Head of caudate nucleus (tissue), 42 donors: ENCODE measurements around the gene SAA2.
"Not testable (repeated sequence)": the region's sequence is repeated elsewhere in the genome, so short reads cannot be mapped to it uniquely, and the experiment has no call there.

Source experiments
- DNase-seq, 42 donors: peaks; one replicate each; pipeline versions ENCODE4 v3.0.0 to v3.0.0-alpha.2; 2020 to 2021; ENCODE audit warnings: mixed read lengths in 7 of 42
- intact Hi-C: fragments of 100-400 bp; cut with DNase I; formaldehyde crosslinking; loops from one replicate; pipeline ENCODE4 v1.15.0; 2022

The SAA2 gene

DNA sequence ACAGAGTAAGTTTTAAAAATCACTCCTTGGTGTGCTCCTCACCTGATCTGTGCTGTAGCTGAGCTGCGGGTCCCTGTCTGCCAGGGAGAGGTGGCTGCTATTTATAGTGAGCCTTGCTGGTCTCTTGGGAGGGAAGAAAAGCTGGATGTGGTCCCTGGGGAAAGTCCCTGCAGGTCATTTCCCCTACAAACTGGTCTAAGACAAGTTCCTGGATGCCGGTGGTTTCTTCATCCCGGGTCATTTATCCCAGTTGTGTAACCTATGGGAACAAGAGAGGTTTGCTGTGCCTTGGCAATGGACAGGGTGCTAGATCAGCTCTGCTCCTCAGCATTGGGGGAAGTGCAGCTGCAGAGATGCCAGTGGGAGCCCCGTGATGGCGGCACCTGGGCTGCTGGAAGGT, at the start of gene SAA2:
Gene SAA2, minus strand, starts transcription at position 108 of the 400 bp plus-strand sequence. CDS start 657 bp downstream, outside the sequence.
- no peak for DNase-seq
- intact Hi-C loops: no loop called here

DNA sequence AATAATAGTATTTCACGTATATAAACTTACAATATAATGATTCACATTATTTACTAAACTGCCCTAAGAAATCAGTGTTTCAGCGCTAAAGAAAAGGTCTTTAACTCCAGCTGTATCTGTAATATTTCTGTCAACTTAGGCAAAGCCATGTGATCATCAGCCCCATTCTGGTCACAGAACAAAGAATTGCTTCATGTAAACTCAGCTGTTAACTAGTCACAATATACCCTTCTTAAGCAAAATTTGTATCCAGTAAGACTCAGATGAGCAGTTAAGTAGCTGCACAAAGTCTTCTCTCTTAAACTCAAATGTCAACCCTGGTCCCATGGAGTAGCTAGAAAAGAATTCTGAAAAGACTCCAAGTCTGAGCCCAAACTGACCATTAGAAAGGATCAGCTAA, 46.8 kb upstream of the SAA2 start:
- intact Hi-C loops: no loop called here
- peak in 2 of 42 donors; percentile 8 to 17 for DNase-seq

DNA sequence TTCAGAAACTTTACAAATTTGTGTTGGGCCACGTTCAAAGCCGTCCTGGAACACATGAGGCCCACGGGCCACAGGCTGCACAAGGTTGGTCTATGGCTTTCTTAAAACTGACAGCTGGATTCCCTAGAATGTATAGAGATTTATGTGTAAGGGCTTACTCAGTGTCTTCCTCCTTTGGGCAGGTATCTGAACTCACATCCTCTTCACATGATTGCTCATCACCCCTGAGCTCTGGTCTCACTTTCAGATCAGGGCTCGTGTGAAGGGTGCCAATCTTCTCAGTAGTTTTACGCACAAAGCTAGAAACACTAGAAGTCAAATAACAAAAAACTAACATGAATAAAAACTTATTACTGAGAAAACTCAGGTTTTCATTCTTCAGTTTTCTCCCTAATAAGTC, 46.4 kb upstream of the SAA2 start:
- DNase-seq: no peak
- intact Hi-C loops: no loop called here

DNA sequence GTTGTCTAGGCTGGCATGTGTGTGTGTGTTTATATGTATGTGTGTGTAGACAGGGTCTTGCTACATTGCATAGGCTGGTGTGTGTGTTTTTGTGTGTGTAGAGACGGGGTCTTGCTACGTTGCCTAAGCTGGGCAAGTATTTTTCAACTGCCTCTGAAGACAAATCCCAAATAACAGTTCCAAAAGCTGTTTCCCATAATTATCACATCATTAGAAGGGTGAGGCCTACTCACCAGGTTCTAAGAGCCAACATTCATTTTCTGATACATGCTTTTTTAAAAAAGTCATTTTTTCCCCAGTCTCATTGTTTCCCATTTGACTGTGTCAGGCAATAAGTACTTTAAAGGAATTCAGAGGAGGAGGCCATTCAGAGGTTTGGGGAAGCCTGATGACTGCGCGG, 40.4 kb upstream of the SAA2 start:
- intact Hi-C loops: no loop called here
- DNase-seq: no peak

DNA sequence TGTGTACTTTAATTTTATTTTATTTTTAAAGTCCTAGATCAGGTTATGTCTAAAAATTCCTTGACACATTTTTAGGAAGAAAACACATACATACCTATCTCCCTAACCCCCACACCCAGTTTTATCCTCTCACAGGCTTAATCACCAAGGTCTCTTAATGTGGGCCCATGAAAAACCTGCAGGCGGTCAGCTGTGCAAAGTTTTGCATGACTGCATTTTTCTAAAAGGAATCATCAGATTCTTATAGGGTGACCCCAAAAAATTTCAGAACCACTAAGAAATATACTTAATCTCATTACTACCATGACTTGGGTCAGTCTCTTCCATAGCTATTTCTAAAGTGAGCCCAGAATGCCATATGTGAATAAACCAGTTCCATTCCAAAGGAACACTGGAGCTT, 37.4 kb upstream of the SAA2 start:
- intact Hi-C loops: no loop called here
- DNase-seq: no peak

DNA sequence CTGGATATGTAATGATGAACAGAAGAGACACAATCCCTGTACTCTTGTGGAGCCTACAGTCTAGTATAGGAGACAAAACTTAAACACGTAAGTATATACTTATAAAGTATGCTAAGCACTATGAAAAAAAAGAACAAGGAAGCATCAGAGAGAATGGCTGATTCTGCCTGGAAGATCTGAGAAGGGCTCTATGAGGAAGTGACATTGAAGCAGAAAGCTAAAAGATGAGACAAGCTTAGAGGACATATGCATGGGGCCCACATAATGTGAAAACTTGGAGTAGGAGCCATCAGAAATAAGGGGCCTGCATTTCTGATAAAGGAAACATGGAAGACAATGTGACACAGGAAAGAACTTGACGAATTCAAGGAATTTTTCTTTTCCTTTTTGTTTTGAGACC, 34.2 kb upstream of the SAA2 start:
- DNase-seq: no peak
- intact Hi-C loops: no loop called here

DNA sequence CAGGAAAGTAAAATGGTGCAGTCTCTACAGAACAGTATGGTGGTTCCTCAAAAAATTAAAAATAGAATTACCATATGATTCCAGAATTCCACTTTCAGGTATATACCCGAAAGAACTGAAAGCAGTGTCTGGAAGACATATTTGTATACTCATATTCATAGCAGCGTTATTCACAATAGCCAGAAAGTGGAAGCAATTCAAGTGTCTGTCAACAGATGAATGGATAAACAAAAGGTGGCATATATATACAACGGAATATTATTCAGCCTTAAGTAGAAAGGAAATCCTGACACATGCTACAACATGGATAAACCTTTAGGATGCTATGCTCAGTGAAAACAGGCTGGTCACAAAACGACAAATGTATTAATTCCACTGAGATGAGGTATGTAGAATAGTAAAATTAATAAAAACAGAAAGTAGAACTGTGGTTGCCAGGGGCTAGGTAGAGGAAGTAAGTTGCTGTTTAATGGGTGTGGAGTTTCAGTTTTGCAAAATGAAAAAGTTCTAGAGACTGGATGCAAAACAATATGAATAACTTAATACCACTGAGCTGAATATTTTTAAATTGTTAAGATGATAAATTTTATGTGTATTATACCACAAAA, 32.1 kb upstream of the SAA2 start:
- intact Hi-C loops: no loop called here

DNA sequence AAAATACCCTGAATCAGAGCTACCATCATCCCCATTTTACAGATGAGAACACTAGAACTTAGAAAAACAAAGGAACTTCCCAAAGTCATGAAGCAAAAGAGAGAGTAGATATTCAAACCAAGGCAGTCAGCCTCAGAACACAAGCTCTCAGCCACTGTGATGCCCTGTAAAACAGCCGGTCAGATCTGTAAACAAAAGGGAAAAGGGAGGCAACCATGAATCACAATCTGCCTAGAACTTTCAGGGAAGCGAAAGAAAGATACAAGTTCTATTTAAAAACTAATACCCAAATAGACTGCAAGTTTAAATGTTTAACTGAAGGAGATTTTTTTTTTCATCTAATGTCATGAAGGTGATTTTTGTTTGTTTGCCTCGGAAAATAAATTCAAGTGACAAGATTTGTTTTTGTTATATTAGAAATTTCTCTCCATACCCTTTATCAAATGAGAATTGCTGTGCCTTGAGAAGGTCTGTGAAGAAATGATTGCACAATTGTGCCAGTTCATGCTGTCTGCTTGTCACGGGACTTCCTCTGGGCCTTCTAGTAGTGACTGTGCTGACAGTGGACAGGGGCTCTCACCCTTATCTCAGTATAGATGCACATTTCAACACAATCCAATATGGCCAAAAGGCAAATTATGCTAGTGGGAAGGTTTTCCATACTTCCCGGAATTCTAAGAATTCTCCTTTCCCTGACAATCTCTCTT, 29.2 kb upstream of the SAA2 start:
- DNase-seq: peak in 25 of 42 donors; percentile 7 to 54 (median 24)
- intact Hi-C loops: no loop called here

More for the DNA sequence above, 32.1 kb upstream of the SAA2 start:
- no peak for DNase-seq

DNA sequence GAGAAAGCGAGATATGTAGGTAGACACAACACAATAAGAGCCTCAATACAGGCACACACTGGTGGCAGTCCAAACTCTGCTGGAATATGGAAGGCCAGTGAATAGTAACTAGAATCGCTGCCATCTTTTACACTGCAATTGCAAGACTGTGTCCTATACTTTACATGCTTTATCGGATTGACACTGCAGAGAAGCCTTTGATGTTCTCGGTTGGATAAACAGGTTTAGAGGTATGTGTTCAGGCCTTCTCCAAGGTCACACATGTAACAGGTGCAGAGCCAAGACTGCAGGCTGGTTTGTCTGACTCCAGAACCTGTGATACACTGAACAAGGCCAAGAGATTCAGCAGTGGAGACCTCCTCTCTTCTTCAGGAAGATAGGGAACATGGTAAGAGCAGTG, 22.7 kb upstream of the SAA2 start:
- intact Hi-C loops: no loop called here

DNA sequence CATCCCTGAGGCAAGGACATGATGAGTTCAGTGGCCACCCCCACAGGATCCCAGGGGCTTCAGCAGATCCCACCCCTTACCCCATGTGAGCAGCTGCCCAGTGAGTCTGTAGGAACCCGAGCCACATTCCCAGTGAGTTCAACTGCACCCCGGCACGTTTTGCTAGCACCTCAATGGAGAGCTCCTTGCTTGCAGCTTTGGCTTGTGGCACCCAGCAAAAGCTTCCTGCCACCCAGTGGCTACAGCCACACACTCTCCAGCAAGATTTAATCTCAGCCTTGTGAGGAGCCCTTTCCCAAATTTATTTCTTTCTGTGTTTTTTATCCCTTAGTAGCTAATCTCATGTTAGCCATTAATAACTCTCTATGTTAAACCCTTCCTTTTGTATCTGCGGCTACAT, 21.6 kb upstream of the SAA2 start:
- DNase-seq: peak in 1 of 42 donors; percentile 17
- intact Hi-C loops: no loop called here

More for the DNA sequence above, 22.7 kb upstream of the SAA2 start:
- no peak for DNase-seq

DNA sequence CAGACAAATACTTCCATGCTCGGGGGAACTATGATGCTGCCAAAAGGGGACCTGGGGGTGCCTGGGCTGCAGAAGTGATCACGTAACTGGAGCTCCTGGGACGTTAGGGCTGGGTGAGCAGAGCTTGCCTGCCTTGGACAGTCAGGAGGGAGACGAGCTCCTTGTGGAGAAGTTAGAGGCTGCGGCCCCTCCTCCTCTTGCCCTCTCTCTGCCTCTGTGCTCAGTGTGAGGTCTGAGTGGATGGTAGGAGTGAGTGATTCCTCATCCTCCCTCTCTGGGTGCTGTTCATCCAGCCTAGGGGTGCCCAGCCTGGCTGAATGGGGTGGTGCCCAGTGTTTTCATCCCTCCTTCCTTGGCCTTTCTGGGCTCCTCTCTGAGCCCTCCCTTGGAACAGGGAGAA, 20.8 kb upstream of the SAA2 start:
- intact Hi-C loops, DNase-seq: not testable (repeated sequence)

DNA sequence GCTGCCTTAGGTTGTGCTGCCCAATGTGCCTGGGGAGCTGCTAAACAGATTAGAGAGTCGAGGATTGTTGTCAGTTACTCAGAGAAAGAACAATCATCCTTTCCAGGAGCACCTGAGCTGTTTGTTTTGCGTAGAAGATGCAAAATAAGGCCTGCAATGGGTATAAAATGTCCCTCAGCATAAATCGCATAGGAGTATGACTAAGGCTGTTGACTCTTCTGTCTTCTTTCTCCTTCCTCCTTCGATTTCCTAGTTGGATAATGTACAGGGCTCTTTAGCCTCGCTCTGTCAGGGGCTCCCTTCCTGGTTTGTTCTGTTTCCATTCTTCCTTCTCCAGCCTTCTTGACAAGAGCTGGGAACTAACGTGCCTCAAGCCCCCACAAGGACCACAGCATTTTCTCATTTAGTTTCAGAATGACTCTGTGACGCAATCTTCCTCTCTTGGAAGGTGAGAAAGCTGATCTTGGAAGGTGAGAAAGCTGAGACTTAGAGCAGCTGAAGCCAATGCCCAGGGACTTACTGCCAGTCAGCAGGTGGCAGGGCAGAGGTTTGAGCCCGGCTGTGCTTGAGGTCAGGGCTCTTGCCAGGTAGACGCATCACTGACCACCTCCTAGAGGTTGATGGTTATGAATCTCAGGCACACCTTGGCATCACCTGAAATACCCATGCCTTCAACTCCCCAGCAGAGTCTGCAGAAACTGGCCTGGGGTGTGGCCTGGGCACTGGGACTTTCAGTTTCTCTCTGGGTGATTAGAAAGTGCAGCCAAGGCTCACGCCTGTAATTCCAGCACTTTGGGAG, 19.1 kb upstream of the SAA2 start:
- DNase-seq, intact Hi-C loops: not testable (repeated sequence)

DNA sequence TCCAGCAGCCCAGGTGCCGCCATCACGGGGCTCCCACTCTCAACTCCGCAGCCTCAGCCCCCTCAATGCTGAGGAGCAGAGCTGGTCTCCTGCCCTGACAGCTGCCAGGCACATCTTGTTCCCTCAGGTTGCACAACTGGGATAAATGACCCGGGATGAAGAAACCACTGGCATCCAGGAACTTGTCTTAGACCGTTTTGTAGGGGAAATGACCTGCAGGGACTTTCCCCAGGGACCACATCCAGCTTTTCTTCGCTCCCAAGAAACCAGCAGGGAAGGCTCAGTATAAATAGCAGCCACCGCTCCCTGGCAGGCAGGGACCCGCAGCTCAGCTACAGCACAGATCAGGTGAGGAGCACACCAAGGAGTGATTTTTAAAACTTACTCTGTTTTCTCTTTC, 17.5 kb upstream of the SAA2 start, which contains the start of gene SAA1:
Gene SAA1, plus strand, starts transcription at position 316 of the 400 bp plus-strand sequence. CDS start 624 bp downstream, outside the sequence.
- no peak for DNase-seq
- intact Hi-C loops: no loop called here

DNA sequence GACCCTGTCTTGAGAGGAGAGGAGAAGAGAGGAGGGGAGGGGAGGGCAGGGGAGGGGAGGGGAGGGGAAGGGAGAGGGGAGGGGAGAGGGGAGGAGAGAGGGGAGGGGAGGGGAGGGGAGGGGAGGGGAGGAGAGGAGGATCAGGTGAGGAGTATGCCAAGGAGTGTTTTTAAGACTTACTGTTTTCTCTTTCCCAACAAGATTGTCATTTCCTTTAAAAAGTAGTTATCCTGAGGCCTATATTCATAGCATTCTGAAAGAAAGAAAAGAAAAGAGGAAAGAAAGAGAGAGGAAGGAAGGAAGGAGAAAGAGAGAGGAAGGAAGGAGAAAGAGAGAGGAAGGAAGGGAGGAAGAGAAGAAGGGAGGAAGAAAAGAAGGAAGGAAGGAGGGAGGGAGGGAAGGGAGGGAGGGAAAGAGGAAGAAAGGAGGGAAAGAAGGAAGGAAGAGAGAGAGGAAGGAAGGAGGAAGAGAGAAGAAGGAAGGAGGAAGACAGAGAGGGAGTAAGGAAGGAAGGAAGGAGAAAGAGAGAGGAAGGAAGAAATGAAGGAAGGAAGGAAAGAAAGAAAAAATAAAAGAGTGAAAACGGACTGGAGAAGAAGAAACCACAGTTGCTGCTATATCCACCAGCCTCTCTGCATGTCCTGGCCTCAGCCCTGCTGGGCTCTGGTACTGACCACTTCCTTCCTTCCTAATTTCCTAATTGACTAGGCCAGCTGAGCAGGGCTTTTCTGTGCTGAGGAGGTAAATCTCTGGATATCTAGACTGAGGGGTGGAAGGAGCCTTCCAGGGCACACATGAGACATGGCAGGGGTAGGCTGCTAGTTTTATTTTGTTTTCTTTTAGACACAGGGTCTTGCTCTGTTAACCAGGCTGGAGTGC, 16.4 kb upstream of the SAA2 start:
- DNase-seq: peak in 1 of 42 donors; percentile 34
- intact Hi-C loops: no loop called here

DNA sequence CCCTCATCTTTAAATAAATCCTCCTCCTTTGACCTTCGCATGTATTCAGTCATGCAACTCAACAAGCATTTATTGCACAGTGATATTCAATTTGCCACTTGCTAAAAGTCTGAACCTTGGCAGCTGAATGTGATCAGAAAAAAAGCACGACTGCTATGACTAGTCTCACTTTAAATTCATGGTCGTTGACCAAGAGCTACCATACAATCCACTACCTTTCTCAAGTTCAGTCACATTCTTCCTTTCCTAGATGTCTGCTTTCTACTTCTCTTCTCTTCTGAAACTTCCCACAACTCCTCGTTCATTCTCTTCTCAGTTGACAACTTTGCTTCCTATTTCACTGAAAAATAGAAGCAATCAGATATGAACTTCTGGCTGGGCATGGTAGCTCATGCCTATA, 15.6 kb upstream of the SAA2 start:
- intact Hi-C loops: no loop called here
- DNase-seq: no peak

DNA sequence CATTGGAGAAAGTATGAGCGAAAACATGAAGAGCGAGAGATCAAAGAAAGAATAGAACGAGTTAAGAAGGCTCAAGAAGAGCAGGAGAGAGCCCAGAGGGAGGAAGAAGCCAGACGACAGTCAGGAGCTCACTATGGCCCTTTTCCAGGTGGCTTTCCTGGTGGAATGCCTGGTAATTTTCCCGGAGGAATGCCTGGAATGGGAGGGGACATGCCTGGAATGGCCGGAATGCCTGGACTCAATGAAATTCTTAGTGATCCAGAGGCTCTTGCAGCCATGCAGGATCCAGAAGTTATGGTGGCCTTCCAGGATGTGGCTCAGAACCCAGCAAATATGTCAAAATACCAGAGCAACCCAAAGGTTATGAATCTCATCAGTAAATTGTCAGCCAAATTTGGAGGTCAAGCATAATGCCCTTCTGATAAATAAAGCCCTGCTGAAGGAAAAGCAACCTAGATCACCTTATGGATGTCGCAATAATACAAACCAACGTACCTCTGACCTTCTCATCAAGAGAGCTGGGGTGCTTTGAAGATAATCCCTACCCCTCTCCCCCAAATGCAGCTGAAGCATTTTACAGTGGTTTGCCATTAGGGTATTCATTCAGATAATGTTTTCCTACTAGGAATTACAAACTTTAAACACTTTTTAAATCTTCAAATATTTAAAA, 14.3 kb upstream of the SAA2 start:
- DNase-seq, intact Hi-C loops: not testable (repeated sequence)

DNA sequence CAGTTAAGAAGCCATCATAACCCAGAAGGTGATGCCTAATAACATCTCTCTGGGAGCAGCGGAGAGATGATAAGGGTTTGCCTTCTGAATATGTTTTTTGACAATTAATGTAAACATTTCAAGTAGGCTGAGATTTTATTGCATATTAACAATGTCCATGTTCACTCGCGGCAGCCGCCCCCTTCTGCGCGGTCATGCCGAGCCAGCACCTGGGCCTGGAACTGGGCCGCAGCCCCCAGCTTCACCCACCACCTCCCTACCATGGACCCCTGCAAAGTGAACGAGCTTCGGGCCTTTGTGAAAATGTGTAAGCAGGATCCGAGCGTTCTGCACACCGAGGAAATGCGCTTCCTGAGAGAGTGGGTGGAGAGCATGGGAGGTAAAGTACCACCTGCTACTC, 13.3 kb upstream of the SAA2 start:
- DNase-seq: no peak
- intact Hi-C loops: no loop called here

DNA sequence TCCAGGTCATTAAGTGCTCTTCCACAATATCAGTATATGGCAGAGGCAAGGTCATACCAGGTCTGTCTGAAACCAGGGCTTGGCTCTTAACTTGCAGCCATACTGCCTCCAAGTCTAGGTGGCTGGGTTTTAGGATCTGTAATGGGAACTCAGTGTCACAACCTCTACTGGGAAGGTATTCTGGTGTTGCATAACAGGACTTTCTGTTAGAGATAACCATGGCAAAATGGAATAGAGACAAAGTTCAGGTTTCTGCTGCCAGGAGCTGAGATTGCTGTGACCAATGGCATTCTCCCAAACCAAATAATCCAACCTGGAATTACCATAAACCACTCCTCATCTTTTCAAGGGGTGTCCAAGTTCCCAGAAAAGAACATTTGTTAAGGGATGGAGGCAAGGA, 10.8 kb upstream of the SAA2 start:
- intact Hi-C loops: no loop called here
- DNase-seq: no peak
